NK-92 treated with Interleukin-12 subunit alpha and Interleukin-12 subunit beta, amount 100 ng/mL, for 24 hours (cell line): ENCODE data around the gene GRID2.

ENCODE experiments used
- DNase-seq: peaks from one replicate; lab custom pipeline; 2025; lab: John Stamatoyannopoulos, UW

The GRID2 gene

DNA sequence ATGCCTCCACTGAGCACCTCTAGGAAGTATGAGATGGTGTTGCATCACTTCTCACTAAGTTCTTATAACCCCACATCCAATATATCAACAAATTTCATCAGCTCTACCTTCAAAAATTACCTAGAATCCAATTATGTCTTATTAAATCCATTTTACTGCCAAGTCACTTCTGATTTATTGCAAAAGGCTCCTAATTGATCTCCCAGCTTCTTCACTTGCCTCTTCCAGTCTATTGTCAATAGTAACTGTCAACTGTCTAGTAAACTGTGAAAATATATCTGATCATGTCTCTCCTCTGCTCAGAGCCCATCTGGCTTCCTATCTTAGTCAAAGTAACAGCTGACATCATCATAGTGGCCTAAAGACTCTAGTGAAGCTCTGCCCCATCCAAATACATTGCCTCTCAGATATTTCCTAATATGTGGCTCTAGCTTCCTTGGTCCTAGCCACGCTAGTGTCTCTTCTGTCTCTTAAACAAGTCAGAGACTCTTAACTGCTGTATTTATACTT lies 1110.3 kb downstream of the GRID2 start:
- no peak for DNase-seq

DNA sequence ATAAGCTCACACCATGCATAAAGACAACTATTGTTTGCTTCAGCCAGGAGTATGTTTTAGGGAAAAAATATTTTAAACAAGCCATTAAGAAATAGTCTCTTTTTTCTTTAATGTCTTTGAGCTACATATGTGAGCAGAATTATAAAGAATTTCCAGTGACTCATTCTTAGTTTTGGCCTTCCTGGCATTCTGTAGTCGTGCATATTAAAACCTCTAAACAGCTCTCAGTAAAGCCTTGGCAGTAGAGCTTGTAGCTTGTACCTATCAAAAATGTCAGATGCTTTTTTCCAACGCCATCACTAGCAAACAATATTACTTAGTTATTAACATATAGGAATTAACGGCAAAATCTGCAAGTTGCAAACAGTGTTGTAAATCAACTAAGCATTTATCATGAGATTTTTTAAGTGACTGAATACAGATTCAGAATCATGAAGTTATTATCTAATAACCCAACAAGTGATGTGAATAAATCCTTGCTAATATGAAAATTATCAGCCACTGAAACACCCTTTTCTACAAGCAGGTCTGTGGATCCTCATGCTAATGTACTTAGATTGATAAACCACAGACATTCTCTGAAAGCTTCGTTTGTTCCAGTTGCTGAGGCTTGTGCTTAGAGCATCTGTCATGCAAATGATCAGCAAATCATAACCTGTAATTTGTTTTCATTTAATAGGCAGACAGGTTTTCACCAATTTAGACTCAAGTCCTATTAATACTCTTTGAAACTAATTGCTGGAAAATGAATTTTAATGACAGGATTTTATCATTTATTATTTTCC lies 1112.8 kb downstream of the GRID2 start:
- DNase-seq: no peak

DNA sequence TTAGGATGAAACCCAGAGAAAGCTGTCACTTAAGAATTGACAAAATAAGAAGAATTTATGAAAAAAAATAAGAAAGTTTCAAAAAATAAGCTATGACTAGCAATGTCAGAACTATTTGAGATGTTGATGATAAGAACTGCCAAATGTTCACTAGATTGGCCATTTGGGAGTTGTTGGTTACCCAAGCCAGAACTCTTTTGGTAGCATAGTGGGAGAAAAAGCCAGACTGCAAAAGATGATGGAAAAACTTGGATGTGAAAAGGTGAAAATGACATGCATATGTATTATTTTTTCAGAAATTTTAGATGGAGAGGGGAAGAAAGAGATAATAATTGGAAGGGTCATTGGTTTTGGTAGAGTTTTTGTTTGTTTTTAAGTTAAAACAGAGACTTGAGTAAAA lies 1127.6 kb downstream of the GRID2 start:
- no peak for DNase-seq

DNA sequence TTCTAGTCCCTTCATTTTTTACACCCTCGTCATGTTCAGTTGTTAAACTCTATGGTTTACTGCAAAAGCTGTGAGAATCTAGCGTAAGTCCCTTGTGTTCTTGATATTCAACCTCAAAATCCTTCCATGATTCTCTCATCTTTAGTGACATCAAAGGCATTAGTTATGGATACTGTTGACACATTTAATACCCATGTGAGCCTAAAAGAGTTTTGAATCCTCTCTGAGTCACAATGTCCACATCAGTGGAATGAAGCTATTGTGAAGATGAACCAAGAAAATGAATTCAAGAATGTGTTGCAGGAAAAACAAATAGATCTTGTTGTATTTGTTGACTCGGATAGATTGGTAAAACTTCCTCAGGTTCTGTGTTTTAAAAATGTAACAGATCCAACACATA lies 1130.1 kb downstream of the GRID2 start:
- no peak for DNase-seq

DNA sequence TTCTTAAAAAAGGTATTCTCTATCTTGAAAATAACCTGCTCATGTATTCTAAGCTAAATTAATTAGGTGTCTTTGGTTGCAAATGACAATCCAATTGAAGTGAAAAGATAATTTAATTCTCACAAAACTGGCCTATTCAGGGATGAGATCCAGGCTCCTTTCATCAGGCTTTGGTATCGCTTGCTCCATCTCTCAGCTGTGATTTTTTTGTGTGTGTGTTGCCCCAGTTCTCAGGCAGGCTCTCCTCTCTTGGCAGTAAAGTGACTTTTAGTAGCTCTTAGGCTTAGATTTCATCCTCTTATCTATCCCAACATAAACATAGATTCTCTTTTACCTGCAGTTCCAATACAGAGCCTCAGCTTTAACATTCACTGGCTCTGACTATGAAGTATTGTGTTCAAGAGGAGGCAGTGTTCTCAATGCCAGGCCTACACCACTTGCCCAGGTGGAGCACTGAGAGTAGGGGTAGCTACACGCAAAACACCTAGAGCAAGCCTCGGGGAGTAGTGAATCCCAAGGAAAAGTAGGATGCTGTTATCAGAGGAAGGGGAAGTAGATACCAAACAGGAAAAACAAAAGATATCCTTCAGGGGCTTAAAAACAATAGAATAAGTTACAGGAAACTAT lies 1132.3 kb downstream of the GRID2 start:
- no peak for DNase-seq

DNA sequence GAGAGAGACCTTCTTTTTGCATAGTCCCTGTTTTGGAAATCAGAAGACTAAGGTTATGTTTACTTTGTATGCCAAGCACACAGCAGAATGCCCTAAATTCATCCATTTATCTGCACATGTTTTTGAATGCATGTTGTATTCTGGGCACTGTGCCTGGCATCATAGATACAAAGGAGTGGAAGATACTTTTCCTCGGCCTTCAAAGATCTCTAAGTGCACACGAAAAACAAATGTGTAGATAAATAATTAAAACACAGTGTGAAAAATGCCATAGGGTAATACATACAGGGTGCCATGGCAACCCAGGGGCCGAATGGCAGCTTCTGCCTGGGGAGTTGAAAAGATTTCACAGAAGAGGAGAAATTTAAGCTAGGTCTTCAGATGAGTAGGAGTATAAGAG lies 1134.2 kb downstream of the GRID2 start:
- no peak for DNase-seq

DNA sequence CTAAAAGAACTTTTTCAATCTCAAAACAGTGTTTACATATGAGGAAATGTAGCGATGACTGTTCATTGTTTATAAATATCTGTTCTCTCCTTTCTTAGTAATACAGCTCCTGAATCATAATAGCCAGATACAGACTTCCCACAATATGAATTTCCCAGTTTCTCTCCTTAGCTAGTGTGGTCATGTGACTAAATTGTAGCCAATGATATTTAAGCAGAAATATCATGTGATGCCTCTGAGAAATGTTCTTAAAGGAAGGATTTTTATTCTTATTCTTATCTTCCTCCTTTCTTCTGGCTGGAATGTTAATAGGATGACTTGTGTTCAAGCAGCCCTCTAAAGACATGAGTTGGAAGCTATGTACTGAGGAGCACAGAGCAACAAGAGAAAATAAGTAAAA lies 1141.1 kb downstream of the GRID2 start:
- DNase-seq: no peak

DNA sequence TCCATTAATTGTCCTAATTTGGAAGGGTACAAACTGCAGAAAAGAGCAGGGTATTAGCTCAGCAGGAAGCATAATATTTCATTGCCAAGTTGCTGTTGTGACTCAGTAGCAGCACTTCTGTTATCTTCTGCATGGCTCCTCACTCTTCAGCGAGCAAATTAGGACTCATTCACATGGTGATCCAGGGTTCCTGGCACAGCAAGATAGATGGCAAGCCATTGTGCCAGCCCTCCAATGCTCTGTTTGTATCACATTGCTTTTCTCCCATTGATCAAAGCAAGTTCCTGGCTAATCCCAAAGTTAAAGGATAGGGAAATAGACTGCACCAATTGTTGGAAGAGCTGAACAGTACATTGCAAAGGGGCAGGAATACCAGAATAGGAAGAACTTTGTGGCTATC lies 1142.3 kb downstream of the GRID2 start:
- DNase-seq: no peak

DNA sequence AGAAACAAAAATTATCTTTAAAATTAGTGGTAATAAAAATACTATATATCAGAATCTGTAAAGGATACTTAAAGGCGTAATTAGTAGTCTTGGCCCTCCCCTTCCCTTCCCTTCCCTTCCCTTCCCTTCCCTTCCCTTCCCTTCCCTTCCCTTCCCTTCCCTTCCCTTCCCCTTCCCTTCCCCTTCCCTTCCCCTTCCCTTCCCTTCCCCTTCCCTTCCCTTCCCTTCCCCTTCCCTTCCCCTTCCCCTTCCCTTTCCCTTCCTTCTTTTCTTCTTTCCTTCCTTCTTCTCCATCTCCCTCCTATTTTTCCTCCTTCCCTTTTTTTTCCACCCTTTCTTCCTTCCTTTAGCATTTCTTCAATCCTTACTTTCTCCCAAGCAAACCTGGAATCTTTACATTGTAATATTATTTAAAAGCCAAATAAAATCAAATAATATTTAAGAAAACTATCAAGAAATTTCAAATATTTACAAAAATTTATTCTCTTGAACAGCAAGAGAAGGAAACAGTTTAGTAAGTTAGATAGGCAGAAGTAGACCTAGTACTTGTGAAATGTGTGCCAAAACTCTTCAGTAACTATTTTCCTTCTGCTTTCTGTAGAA lies 1145.0 kb downstream of the GRID2 start:
- DNase-seq: no peak

DNA sequence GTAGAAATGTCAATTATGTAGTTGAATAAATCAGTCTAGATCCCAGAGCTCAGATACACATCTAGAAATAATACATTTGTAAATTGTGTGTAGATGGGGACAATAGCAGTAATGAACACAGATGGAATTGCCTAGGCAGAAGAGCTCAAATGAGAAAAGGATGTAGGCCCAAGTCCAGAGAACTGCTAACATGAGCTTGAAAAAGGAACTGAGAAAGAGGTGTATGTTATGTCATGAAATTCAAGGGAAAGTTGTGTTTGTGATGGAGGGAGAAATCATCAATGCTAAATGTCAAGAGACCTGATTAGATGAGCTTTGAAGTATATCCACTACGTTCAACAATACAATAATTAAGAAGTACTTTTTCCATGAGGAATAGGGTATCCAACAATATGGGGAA lies 1148.2 kb downstream of the GRID2 start:
- no peak for DNase-seq

DNA sequence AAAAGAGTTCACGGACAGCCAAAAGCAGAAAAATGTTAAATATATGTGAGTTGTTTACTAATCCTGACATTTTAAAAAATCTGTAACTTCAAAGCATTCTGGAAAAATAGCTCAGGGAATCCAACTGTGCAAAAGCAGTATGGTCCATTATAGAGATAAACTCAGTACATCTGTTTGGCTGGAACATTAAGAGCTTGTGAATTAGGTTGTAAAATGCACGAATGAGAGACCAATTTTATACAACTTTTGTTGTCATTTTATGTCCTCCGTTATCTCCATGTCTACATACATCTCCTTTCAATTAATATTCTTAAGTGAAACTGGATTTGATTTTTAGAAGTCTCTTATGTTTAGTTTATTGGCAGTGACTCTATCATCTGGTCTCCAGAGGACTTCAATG lies 1157.8 kb downstream of the GRID2 start:
- no peak for DNase-seq

DNA sequence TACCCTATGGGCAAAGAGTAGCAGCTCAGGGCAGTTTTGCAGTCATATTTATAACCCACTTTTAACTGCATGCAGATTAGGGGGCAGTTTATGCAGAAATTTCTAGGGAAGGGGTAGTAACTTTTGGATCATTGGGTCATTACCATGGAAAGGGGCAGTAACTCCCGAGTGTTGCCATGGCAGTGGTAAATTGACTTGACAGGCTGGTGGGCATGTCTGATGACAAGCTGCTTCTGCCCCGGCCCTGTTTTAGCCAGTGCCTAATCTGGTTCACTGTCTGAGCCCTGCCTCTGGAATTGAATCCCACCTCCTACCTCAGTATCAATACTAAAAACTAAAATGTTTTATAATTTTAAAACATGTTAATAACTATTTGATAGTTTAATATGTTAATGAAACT lies 1162.7 kb downstream of the GRID2 start:
- DNase-seq: no peak

DNA sequence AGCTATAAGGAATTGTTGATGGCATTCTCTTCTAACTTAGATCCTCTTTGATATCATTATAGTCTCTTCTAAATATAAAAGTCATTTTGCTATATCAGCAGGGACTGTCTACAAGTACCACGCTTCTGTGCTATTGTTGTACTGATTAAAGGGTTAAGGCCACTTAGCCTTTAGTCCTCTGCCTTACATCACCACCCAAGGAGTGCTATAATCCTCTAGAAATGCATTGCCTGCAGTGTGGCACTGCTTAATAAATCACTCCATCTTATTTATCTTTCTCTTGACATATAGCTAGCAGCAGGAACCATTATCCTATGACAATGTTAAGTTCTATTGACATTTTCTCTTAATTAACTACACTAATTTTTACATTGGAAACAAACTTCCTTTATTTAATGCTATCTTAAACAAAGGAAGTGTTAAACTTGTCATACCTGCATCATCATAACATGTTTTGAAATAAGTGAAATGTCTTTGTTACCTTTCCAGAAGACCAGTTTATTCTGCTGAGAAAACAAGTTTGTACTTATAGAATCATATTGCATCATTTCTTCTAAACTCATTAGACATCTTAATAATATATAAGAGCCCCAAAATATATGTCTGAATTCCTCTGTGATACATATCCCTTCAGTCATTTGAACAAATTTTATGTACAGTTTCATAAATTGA lies 1163.9 kb downstream of the GRID2 start:
- DNase-seq: no peak

DNA sequence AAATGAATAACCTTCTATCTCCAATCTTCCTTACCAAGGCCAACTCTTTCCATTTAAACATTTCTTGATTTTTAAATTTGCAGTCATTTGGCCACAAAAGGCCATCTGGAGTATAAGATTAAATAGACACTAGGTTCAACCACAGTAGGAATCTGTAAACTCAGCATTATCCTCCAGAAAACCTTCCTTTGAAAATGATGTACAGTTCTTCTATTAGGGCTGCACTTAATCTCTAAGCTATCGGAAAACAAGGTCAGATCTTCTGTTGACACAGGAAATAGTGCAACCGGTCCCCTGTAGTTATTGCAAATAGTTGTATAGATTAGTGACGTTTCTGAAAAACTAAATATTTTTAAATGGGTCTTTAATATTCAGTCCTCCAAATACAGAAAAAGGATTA lies 1165.8 kb downstream of the GRID2 start:
- DNase-seq: no peak

DNA sequence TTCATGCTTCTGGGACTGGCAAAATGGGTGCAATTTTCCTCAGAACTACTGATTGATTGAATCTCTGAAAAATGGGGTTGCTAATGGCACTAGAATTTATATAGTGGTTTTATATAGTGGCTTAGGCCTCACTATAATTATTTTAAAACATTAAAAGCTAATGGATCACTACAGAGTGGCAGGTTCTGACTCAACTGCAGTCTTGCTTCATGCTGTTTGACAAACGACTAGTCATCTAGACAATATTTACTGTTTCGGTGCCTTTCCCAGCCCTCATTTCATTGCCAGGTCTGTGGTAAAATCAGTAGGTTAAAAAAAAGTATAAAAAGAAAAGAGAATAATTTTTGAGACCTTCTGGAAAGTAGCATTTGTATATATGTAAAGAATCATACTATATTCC lies 1172.0 kb downstream of the GRID2 start:
- DNase-seq: no peak

DNA sequence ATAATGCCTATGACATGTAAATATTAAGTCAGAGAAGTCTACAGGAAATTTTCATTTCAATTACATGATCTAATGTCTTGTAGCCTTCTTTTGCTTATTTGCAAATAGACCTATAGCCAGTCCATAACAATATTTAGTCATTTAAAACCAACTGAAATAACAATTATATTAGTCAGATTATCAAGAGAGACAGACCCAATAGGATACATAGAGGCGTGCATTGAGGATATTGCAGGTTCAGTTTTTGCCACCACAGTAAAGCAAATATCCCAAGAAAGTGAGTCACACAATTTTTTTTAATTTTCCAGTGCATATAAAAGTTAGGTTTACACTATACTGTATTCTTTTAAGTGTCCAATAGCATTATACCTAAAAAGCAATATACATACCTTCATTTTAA lies 1175.0 kb downstream of the GRID2 start:
- no peak for DNase-seq

DNA sequence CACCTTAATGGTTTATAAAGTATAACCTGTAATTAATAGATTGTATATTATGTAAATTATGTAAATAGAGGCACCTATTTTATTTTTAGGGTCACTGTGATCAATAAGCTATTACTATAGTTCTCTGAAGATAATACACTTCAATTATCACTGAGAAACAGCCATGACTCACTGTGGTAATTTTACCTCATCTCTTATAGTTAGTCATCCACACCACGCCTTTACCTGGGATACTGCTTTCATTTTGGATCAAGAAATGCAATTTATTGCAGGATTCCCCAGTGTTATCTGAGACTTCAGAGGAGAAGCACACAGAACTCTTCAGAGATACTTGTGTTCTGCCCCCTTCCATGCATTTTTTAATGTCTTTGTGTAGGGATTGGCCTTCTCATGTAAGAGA lies 1176.7 kb downstream of the GRID2 start:
- no peak for DNase-seq

DNA sequence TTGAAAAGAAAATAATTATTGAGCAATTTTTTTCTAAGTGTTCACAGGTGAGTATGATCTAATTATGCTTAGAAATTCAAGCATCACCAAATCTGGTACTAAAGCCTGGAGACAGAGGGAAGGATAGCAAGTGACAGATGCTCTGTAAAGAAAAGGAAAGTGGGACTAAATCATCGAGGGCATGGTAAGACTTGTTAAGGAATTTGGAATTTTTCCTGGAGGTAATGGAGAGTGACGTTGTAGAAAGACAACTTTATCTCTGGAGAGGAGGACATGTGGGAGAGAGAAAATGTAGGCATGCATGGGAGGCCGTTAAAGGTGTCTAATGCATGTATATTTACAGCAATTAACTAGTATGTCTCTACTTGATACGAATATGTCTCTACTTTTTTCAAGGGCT lies 1191.6 kb downstream of the GRID2 start:
- no peak for DNase-seq

DNA sequence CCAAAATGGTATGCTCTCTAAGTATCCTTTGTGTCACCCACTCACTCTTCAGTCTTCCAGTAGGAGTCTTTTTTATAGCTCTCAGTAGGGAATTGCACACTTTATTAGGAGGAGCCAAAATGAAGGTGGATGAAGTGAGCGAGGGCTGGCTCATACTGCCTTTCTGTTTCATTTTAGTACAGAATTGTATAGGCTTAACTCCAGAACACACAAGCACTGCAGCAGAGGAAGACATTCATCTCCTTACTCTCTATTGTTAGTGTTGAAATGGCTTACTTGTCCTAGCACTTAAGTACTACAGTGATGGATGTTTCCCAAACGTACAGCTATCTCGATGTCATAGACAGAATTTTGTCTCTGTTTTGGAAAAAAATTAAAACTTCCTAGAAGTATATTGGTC lies 1197.5 kb downstream of the GRID2 start:
- DNase-seq: no peak

DNA sequence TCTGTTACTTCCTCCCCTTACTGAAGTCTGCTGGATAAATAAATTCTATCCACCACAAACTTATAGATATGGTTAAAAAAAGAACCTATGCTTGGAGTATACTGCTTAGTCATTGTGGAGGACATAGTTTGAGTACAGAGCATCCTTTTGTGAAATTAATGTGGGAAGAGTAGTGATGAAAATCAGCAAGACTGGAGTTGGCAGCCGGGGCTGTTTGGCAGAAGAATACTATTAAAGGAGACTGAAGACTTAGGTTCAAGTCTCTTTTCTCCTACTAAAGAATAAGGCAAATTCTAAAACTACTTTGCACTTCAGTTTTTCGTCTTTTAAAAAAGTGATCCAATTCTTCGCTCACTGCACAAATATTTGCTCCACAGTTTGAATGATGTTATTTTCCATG lies 1198.2 kb downstream of the GRID2 start:
- no peak for DNase-seq

DNA sequence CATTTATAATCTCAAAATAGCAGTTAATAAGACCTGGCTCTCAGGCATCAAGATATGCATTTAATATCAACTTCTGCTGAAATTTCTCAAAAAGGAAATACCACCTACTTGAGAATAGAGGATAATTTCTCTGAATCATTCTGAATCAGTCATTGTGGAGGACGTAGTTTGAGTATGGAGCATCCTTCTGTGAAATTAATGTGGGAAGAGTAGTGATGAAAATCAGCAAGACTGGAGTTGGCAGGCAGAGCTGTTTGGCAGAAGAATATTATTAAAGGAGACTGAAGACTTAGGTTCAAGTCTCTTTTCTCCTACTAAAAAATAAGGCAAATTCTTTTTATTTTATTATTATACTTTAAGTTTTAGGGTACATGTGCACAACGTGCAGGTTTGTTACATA lies 1199.2 kb downstream of the GRID2 start:
- no peak for DNase-seq

DNA sequence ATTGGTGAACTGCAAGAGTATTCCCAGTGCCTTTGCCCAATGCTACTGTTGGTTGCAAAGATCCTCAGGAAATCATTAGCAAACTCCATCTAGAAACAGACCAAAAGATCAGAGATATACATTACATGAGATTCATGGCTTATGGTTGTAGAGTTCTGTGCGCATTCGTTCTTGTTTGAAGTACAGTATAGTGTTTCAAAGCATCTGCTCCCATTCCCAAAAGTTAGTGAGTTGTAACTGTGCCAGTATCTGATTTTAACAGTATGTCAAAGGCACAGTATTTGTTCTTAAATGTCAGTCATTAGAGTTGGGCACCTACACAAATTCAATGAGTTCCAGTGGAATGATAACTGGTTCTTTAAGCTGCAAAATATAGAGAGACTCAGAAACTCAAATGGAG lies 1210.1 kb downstream of the GRID2 start:
- DNase-seq: no peak

DNA sequence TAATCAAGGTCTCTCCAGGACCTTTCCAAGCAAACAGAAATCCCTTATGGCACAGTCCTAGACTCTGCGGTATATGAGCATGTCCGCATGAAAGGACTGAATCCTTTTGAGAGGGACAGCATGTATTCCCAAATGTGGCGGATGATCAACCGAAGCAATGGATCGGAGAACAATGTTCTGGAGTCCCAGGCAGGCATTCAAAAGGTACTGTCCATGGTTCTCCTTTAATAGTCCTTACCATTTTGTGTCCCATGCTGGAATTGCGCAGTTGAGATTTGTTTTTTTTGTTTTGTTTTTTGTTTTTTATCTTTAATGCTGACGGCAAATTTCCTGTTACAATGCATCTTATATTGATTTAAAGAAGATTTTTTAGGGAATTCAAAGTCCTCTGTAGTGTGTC lies 1211.4 kb downstream of the GRID2 start:
- DNase-seq: no peak
